Right lobe of liver (tissue), 4 donors: ENCODE results near the gene STAG2.

Source experiments
- CTCF ChIP-seq, 4 donors: fragments of 200-600 bp in 3 of 4; fragments of 450-650 bp in 1 of 4; IDR thresholded peaks; one replicate each; pipeline versions ENCODE4 v1.5.1 to v1.8.0; 2016 to 2022; ENCODE audit warnings: antibody characterized with exemption in 4 of 4, mild to moderate bottlenecking in 2 of 4
- POLR2A ChIP-seq: fragments of 450-650 bp; IDR thresholded peaks from one replicate; pipeline ENCODE4 v1.6.1; 2017; ENCODE audit warnings: antibody characterized with exemption, mild to moderate bottlenecking
- donor health status: DM: no; HTN: no; CAD: no.
- donor health status: DM: no; HTN: no; CAD: no.
- donor health status: DM: no; HTN: yes; CAD: no.

DNA sequence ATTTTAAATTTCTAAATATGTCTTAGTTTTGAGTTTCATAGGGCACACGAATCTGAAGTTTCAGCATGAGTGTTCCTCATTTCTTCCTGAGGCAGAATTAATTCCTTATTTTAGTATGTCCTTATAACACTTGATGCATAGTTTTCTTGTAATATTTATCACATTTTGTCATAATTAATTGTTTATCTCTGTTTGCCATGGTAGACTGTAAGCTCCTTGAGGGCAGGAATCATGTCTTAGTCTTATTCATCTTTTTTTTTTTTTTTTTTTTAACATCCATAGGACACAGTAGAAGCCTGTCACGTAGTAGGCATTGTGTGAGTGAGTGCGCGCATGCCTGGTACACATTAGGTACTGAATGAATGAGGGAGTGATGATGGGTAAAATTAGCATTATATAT is 131.7 kb downstream of the STAG2 start:
- TF ChIP-seq POLR2A (no peak), CTCF (IDR thresholded peaks at IDR 0.05) (no peak)
